HEK293T (cell line): ENCODE measurements around the gene RBM17.

Experiments
- HDGF ChIP-seq: fragments of 450-650 bp; IDR thresholded peaks from 2 replicates; pipeline ENCODE4 v1.6.1; 2017; ENCODE audit warnings: antibody characterized with exemption, borderline replicate concordance
- L3MBTL2 ChIP-seq: fragments of 450-650 bp; conservative IDR thresholded peaks from 2 replicates; pipeline ENCODE4 v1.6.1; 2016; ENCODE audit warnings: mild to moderate bottlenecking
- SP1 ChIP-seq: fragments of 450-650 bp; IDR thresholded peaks from 2 replicates; pipeline ENCODE4 v1.6.1; 2017

GRCh38 chr10:6164271-6165095 is 75.6 kb downstream of the RBM17 start:
- TF ChIP-seq SP1 (no peak), HDGF (no peak), L3MBTL2 (no peak)
